Measurements from ENCODE around the gene BRD1.

The BRD1 gene

DNA sequence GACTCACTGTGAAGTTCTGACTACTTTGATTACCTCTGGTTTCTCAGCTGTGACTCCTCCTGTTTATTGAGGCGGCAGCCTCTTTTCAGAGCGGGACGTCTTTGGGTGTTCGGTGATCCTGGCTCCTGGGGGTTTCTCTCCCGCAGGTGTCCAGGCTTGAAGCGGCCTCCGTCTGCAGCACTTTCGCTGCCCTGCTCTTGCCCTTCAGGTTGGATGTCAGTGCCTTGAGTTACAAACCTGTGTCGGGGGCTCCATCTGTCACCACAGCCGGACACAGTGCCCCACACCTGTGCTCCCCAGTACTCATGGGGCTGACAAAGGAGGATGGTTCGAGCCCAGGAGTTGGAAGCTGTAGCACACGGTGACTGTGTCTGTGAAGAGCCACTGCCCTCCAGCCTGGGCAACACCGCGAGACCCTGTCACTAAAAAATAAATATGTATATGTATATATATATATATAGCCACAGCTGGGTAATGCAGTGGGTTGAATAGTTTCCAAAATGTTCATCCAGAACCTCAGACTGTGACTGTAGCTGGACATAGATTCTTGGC is 104.1 kb downstream of the BRD1 start:
- TF ChIP-seq, protein P1, sequence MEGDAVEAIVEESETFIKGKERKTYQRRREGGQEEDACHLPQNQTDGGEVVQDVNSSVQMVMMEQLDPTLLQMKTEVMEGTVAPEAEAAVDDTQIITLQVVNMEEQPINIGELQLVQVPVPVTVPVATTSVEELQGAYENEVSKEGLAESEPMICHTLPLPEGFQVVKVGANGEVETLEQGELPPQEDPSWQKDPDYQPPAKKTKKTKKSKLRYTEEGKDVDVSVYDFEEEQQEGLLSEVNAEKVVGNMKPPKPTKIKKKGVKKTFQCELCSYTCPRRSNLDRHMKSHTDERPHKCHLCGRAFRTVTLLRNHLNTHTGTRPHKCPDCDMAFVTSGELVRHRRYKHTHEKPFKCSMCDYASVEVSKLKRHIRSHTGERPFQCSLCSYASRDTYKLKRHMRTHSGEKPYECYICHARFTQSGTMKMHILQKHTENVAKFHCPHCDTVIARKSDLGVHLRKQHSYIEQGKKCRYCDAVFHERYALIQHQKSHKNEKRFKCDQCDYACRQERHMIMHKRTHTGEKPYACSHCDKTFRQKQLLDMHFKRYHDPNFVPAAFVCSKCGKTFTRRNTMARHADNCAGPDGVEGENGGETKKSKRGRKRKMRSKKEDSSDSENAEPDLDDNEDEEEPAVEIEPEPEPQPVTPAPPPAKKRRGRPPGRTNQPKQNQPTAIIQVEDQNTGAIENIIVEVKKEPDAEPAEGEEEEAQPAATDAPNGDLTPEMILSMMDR (IDR thresholded peaks at IDR 0.05), result no peak
- TF ChIP-seq ZFX (IDR thresholded peaks at IDR 0.05; ENCODE audit: borderline replicate concordance), result no peak
- H3K27ac ChIP-seq, result no peak overlapping the region

Data from 22Rv1 (cell line).